ENCODE measurements around the gene PLA2G10. TPM values are rescaled to one million over a fixed set of nuclear protein-coding genes. Genes with fewer than 3 reads are reported as not detected.

Gene PLA2G10
- 0.73 and 1.2 TPM in 2 replicates for polyA plus RNA-seq

GRCh38 chr16:14694129-14694528, at the start of gene PLA2G10:
PLA2G10 (minus strand) TSS chr16:14694308; CDS start chr16:14694229, 79 bp downstream.

GRCh38 chr16:14742273-14743128, 48.4 kb upstream of the PLA2G10 start, which contains the start of gene NPIPA2:
NPIPA2 (plus strand) TSS chr16:14742533; CDS start chr16:14748066, 5,533 bp downstream.

GRCh38 chr16:14703156-14704011, 9.3 kb upstream of the PLA2G10 start, which contains the start of gene NPIPA3:
NPIPA3 (plus strand) TSS chr16:14703411; CDS start chr16:14708944, 5,533 bp downstream.

GRCh38 chr16:14632693-14633569, 61.2 kb downstream of the PLA2G10 start, which contains the start of gene BFAR:
BFAR (plus strand) TSS chr16:14632951; CDS start chr16:14644347, 11,396 bp downstream.

GRCh38 chr16:14629919-14630619, 64.0 kb downstream of the PLA2G10 start, which contains the start of gene PARN:
PARN (minus strand) TSS chr16:14630260; CDS start chr16:14630125, 135 bp downstream.

Other genes starting within 250 kb of the PLA2G10 start
- gene PARN, start 64.0 kb downstream of the PLA2G10 start, polyA plus RNA-seq = 15.0 and 23.2 TPM in 2 replicates
- 27.0 and 35.2 TPM in 2 replicates for gene BFAR, start 61.4 kb downstream of the PLA2G10 start, polyA plus RNA-seq
- 1.2 and 8.7 TPM in 2 replicates for gene NPIPA3, start 9.1 kb upstream of the PLA2G10 start, polyA plus RNA-seq
- gene NPIPA2, start 48.2 kb upstream of the PLA2G10 start, polyA plus RNA-seq = 1.1 and 3.8 TPM in 2 replicates
- 394 and 413 TPM in 2 replicates for gene NOMO1, start 139.4 kb upstream of the PLA2G10 start, polyA plus RNA-seq
- 21.2 and 37.8 TPM in 2 replicates for gene NPIPA1, start 243.1 kb upstream of the PLA2G10 start, polyA plus RNA-seq

All from Purkinje cell (primary cell).